ENCODE measurements around the gene MORN4. TPM values are rescaled to one million over a fixed set of nuclear protein-coding genes. Genes with fewer than 3 reads are reported as not detected.
A peak's percentile ranks its signal among the peaks of the same experiment; 100 is the strongest.

MORN4 gene
- total RNA-seq, 6 experiments from 2014 or later = 0.69 to 3.9 (median 1.6) TPM

DNA sequence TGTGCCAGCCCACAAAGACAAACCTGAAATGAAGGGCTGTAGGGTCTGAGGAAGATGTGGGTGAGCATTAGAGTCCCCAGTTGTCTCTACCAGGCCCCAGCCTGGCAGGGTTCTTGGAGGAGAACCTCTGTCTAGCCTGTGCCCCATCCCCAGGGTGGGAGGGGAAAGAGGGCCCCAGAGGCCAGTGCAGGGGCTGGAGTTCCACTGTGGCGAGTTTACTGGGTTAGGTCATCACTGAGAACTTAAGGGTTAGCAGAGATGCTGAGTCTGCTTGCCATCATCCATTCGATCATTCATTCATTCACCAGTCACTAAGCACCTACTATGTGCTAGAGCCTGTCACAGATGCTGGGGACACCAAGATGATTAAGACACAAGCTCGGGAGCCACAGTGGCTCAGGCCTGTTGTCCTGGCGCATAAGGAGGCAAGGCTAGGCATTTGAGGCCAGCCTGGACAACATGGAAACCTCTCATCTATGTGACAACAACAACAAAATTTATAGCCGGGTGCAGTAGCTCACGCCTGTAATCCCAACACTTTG is 58.1 kb downstream of the MORN4 start:
- H3K36me3 ChIP-seq = peaks cover 0 to 6% (median 0%) of the 10 kb centered on the region in 4 donors
- peaks cover 0 to 19% (median 8%) of the 10 kb centered on the region in 4 donors for H3K4me1 ChIP-seq
- peak overlapping the region; percentile 49 to 83 (median 62) for H3K27ac ChIP-seq
- TF ChIP-seq, protein P1, sequence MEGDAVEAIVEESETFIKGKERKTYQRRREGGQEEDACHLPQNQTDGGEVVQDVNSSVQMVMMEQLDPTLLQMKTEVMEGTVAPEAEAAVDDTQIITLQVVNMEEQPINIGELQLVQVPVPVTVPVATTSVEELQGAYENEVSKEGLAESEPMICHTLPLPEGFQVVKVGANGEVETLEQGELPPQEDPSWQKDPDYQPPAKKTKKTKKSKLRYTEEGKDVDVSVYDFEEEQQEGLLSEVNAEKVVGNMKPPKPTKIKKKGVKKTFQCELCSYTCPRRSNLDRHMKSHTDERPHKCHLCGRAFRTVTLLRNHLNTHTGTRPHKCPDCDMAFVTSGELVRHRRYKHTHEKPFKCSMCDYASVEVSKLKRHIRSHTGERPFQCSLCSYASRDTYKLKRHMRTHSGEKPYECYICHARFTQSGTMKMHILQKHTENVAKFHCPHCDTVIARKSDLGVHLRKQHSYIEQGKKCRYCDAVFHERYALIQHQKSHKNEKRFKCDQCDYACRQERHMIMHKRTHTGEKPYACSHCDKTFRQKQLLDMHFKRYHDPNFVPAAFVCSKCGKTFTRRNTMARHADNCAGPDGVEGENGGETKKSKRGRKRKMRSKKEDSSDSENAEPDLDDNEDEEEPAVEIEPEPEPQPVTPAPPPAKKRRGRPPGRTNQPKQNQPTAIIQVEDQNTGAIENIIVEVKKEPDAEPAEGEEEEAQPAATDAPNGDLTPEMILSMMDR (IDR thresholded peaks at IDR 0.05) = no peak
- TF ChIP-seq POLR2A (IDR thresholded peaks at IDR 0.05) = no peak
- no peaks in the 10 kb centered on the region for H3K9me3 ChIP-seq
- no peak for DNase-seq
- intact Hi-C loops (cut with DNase I) = no loop called here
- no peak for ATAC-seq
- H3K4me3 ChIP-seq = no peak overlapping the region
- 69% methylated on average over 2 of the region's 6 CpGs for WGBS (ENCODE audit: insufficient coverage, low coverage, low lambda C conversion rate, missing lambda C conversion rate)
- no peaks in the 10 kb centered on the region for H3K27me3 ChIP-seq

DNA sequence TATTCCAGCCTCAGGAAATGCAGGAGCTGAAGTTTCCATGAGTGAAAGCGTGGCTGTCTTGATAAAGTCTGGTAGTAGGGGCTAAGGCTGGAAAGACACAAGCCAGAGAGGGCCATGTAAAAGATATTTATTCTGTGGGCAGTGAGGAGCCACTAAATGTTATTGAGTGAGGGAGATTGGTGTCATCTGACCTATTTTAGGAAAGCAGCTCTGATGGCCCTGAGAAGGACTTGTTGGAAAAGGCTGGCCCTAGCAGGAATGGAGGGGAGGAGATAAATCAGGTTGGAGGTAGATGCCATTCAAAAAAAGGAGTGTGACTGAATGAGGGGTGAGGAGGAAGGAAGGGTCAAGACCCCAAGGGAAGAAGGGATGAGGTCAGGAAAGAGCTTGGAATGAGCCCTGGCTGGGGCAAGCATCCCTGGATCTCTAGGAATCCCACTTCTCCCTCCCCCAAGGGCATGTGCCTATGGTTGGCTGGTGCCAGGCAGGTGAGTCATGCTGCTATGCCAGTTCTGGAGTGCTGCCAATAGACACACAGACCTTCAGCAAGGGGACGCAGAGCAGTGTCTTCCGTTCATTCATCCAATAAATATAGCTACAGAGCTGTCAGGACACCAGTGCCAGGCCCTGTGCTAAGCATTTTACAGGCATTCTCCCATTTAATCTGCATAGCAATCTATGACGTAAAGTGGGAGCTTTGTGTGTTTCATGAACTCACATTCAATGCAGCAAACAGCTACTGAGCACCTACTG is 58.8 kb downstream of the MORN4 start:
- Histone ChIP-seq H3K4me1 (peaks cover 0 to 19% (median 8%) of the 10 kb centered on the region in 4 donors), H3K27me3 (no peaks in the 10 kb centered on the region), H3K27ac (peak overlapping the region; percentile 49 to 83 (median 62)), H3K9me3 (no peaks in the 10 kb centered on the region), H3K36me3 (peaks cover 0 to 7% (median 0%) of the 10 kb centered on the region in 4 donors), H3K4me3 (no peak overlapping the region)
- ATAC-seq (peak; percentile 86 to 90 (median 88)), DNase-seq (peak; percentile 80 to 91 (median 89))
- intact Hi-C loops (cut with DNase I) = no loop called here
- TF ChIP-seq, protein P1 (IDR thresholded peaks at IDR 0.05) = no peak
- no peak for TF ChIP-seq POLR2A (IDR thresholded peaks at IDR 0.05)
- WGBS (ENCODE audit: insufficient coverage, low coverage, low lambda C conversion rate, missing lambda C conversion rate) = 46% methylated on average over 3 of the region's 4 CpGs

DNA sequence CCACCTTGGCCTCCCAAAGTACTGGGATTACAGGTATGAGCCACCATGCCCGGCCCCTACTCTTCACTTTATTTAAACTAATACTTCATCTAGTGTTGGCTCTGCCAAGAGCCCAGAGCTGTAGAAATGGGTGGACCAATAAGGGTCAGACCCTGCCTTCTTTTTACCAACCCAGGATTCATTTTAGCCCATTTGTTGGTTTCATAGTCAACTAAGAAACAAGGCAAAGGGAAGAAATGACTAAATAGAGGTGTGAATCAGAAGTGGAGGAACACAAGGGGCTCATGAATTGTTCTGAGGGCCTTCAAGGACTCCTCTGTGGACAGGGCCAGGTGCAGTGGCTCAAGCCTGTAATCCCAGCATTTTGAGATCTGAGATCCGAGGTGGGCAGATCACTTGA is 59.6 kb downstream of the MORN4 start:
- WGBS (ENCODE audit: insufficient coverage, low coverage, low lambda C conversion rate, missing lambda C conversion rate) = 66% methylated on average over 2 of the region's 2 CpGs
- no peak for TF ChIP-seq POLR2A (IDR thresholded peaks at IDR 0.05)
- TF ChIP-seq, protein P1 (IDR thresholded peaks at IDR 0.05) = no peak
- H3K27ac ChIP-seq = no peak overlapping the region
- H3K4me1 ChIP-seq = peaks cover 0 to 19% (median 8%) of the 10 kb centered on the region in 4 donors
- no peak for DNase-seq
- peaks cover 0 to 12% (median 0%) of the 10 kb centered on the region in 4 donors for H3K36me3 ChIP-seq
- no peak overlapping the region for H3K4me3 ChIP-seq
- no peaks in the 10 kb centered on the region for H3K27me3 ChIP-seq
- H3K9me3 ChIP-seq = no peaks in the 10 kb centered on the region
- intact Hi-C loops (cut with DNase I) = no loop called here
- no peak for ATAC-seq

DNA sequence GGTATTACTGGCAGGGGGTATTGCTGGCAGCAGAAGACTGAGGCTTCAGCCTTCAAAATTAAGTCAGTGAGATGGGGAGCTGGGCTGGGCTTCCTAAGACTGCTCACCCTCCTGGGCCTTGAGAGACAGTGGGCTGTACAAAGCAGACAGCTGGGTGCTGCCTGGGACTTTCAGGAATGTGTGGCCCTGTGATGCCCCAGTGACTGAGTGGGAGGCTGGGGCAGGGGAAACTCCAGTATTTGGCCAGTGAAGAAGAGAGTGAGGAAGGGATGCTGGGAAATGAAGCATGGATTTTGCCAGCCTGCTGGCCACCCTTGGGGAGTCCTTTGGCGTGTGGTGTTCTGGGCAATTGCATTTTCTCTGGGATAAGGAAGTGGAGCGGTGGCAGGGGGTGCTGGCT is 60.3 kb downstream of the MORN4 start:
- DNase-seq (no peak), ATAC-seq (no peak)
- no CpG with 5 or more reads among the region's 2 CpGs for WGBS (ENCODE audit: insufficient coverage, low coverage, low lambda C conversion rate, missing lambda C conversion rate)
- H3K27me3 ChIP-seq = no peaks in the 10 kb centered on the region
- H3K9me3 ChIP-seq = no peaks in the 10 kb centered on the region
- no peak for TF ChIP-seq POLR2A (IDR thresholded peaks at IDR 0.05)
- TF ChIP-seq, protein P1 (IDR thresholded peaks at IDR 0.05) = no peak
- H3K27ac ChIP-seq = no peak overlapping the region
- intact Hi-C loops (cut with DNase I) = no loop called here
- peaks cover 0 to 19% (median 8%) of the 10 kb centered on the region in 4 donors for H3K4me1 ChIP-seq
- H3K4me3 ChIP-seq = no peak overlapping the region
- peaks cover 0 to 14% (median 0%) of the 10 kb centered on the region in 4 donors for H3K36me3 ChIP-seq
